Measurements from ENCODE around the gene METTL15. TPM values are rescaled to one million over a fixed set of nuclear protein-coding genes. Genes with fewer than 3 reads are reported as not detected.

The METTL15 gene
- total RNA-seq, 1 donor from 2014 or later: 10.5 TPM

DNA sequence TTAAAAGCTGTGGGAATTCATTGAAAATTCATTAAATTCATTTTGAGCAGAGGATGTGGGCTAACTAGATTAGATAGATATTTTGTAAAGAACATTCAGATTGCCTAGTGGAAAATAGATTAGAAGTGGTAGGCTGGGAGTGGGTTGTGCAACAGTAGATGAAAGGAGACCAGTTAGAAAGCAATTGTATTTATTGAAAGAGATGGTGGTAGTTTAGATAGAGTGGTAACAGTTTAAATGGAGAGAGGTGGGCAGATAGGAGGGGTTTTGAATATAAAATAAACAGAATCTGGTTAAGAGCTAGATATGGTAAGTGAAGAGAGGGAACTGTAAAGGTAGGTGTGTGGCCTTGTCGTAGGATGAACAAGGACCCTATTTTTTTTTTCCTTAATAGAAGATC is 34.5 kb downstream of the METTL15 start:
- no peak for DNase-seq
- Histone ChIP-seq H3K36me3 (peaks cover 9% of the 10 kb centered on the region), H3K27ac (replicated peaks) (no peak overlapping the region), H3K27me3 (ENCODE audit: low read depth) (no peaks in the 10 kb centered on the region), H3K4me3 (no peak overlapping the region), H3K9me3 (replicated peaks) (peaks cover 20% of the 10 kb centered on the region), H3K4me1 (no peaks in the 10 kb centered on the region)
- intact Hi-C loops (cut with micrococcal nuclease): no loop called here
- TF ChIP-seq, protein P1, sequence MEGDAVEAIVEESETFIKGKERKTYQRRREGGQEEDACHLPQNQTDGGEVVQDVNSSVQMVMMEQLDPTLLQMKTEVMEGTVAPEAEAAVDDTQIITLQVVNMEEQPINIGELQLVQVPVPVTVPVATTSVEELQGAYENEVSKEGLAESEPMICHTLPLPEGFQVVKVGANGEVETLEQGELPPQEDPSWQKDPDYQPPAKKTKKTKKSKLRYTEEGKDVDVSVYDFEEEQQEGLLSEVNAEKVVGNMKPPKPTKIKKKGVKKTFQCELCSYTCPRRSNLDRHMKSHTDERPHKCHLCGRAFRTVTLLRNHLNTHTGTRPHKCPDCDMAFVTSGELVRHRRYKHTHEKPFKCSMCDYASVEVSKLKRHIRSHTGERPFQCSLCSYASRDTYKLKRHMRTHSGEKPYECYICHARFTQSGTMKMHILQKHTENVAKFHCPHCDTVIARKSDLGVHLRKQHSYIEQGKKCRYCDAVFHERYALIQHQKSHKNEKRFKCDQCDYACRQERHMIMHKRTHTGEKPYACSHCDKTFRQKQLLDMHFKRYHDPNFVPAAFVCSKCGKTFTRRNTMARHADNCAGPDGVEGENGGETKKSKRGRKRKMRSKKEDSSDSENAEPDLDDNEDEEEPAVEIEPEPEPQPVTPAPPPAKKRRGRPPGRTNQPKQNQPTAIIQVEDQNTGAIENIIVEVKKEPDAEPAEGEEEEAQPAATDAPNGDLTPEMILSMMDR (IDR thresholded peaks at IDR 0.05; ENCODE audit: borderline replicate concordance): no peak

DNA sequence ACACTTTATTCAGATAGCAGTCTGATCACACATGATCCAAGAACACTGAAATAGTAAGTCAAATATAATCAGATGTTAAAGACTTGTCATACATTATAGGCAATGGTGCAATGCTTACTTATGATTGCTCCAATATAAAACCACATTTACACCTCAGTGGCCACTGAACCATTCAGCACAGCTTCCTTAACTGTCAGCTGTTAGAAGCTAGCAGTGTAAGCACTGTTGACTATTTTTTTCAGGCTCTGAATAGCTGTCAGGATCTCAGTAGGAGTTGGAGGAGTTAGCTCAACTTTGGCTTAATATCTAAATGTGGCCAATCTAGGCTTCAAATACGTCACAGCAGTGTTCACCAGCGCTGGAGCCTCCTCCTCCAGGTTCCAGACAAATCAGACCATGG is 36.6 kb downstream of the METTL15 start:
- no peaks in the 10 kb centered on the region for H3K27me3 ChIP-seq (ENCODE audit: low read depth)
- intact Hi-C loops (cut with micrococcal nuclease): no loop called here
- DNase-seq: no peak
- no peak overlapping the region for H3K27ac ChIP-seq (replicated peaks)
- H3K36me3 ChIP-seq: peaks cover 8% of the 10 kb centered on the region
- H3K9me3 ChIP-seq (replicated peaks): peaks cover 12% of the 10 kb centered on the region
- TF ChIP-seq, protein P1 (IDR thresholded peaks at IDR 0.05; ENCODE audit: borderline replicate concordance): no peak
- no peak overlapping the region for H3K4me3 ChIP-seq
- H3K4me1 ChIP-seq: no peaks in the 10 kb centered on the region

DNA sequence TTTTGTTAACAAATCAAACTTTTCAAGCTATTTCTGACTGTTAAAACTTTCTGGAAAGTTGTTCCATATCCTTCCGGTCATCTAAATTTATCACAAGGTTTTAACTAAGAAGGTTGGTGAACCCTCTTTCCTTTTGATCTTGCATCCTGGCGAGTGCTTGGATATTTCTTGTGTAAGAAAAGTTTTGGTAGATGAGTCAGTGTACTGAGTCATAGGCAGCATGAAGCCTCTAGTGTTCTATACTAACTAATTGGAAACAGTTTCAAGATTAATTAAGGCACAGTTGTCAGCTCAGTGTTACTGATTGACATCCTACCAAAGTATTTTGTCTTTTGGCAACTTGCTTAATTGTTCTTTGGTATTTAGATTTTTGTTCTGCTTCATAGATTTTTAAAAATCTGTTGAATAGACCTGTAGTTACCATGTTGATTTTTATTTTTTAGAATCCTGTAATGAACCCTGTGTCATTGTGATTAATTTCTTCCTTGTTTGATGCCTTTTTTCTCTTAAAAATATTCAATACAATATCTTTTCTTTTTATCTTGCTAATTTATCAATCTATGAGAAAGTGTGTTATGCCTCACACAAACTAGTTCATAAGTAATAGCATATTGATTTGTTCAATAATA is 38.0 kb downstream of the METTL15 start:
- TF ChIP-seq, protein P1 (IDR thresholded peaks at IDR 0.05; ENCODE audit: borderline replicate concordance): no peak
- no peak overlapping the region for H3K27ac ChIP-seq (replicated peaks)
- no peaks in the 10 kb centered on the region for H3K9me3 ChIP-seq (replicated peaks)
- H3K27me3 ChIP-seq (ENCODE audit: low read depth): no peaks in the 10 kb centered on the region
- no peaks in the 10 kb centered on the region for H3K4me1 ChIP-seq
- H3K36me3 ChIP-seq: no peaks in the 10 kb centered on the region
- H3K4me3 ChIP-seq: no peak overlapping the region
- intact Hi-C loops (cut with micrococcal nuclease): no loop called here
- DNase-seq: no peak

DNA sequence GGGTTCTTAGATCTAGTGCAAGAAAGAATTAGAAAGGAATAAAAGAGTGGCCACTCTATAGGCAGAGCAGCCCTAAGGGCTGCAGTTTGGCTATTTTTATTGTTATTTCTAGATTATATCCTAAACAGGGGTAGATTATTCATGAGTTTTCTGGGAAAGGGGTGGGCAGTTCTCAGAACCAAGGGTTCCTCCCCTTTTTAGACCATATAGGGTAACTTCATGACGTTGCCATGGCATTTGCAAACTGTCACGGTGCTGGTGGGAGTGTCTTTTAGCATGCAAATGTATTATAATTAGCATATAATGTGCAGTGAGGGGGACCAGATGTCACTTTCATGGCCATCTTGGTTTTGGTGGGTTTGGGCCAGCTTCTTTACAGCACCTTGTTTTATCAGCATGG is 44.6 kb downstream of the METTL15 start:
- intact Hi-C loops (cut with micrococcal nuclease): no loop called here
- peaks cover 8% of the 10 kb centered on the region for H3K36me3 ChIP-seq
- H3K27me3 ChIP-seq (ENCODE audit: low read depth): no peaks in the 10 kb centered on the region
- no peak overlapping the region for H3K27ac ChIP-seq (replicated peaks)
- no peaks in the 10 kb centered on the region for H3K4me1 ChIP-seq
- no peak for DNase-seq
- H3K4me3 ChIP-seq: no peak overlapping the region
- TF ChIP-seq, protein P1 (IDR thresholded peaks at IDR 0.05; ENCODE audit: borderline replicate concordance): no peak
- no peaks in the 10 kb centered on the region for H3K9me3 ChIP-seq (replicated peaks)

DNA sequence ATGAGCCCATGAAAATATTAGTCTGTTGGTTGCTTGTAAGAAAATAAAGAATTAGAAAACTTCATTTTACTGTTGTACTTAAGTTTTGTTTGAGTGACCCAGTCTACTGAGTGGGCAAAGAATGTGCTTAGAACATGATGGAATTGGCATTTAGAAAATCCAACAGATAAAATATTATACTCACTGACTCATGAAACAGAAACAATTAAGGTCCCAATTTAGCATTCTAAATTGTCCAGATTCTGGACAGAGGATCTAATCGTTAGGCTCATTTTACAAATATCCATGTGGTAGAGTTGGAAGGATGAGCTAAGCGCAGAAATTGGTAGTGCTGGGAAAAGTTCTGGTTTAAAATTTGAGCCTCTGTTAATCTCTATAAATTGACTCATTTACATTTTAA is 45.4 kb downstream of the METTL15 start:
- DNase-seq: no peak
- no peak overlapping the region for H3K4me3 ChIP-seq
- no peaks in the 10 kb centered on the region for H3K27me3 ChIP-seq (ENCODE audit: low read depth)
- intact Hi-C loops (cut with micrococcal nuclease): no loop called here
- H3K4me1 ChIP-seq: no peaks in the 10 kb centered on the region
- TF ChIP-seq, protein P1 (IDR thresholded peaks at IDR 0.05; ENCODE audit: borderline replicate concordance): no peak
- no peaks in the 10 kb centered on the region for H3K9me3 ChIP-seq (replicated peaks)
- H3K27ac ChIP-seq (replicated peaks): no peak overlapping the region
- H3K36me3 ChIP-seq: peaks cover 16% of the 10 kb centered on the region

Measured in left ventricle myocardium inferior (tissue), 1 donor.